ENCODE results near the gene HYAL2. TPM values are rescaled to one million over a fixed set of nuclear protein-coding genes. Genes with fewer than 3 reads are reported as not detected.
A peak's percentile ranks its signal among the peaks of the same experiment; 100 is the strongest.

The HYAL2 gene
- total RNA-seq, 1 experiment from 2014 or later, result 35.7 TPM

GRCh38 chr3:50356553-50356952 is 34.0 kb upstream of the HYAL2 start:
- Mint-ChIP-seq H3K4me1 (ENCODE audit: low read depth, unreplicated experiment) (peaks cover 10% of the 10 kb centered on the region), H3K27ac (ENCODE audit: unreplicated experiment) (no peak overlapping the region), H3K9me3 (ENCODE audit: low read depth, unreplicated experiment) (no peaks in the 10 kb centered on the region), H3K36me3 (ENCODE audit: insufficient read depth, unreplicated experiment) (peaks cover 29% of the 10 kb centered on the region), H3K4me3 (ENCODE audit: low read depth, unreplicated experiment) (peak overlapping the region; percentile 96), H3K27me3 (ENCODE audit: unreplicated experiment) (no peaks in the 10 kb centered on the region)
- CTCF ChIA-PET, result interaction anchor here (0.6 kb wide), 1 partner anchor 84 kb away, joined by 4 read pairs; no protein-coding TSS in a partner anchor
- DNase-seq, result no peak
- intact Hi-C loops (cut with micrococcal nuclease; ENCODE audit: unreplicated experiment), result no loop called here
- TF ChIP-seq, protein P1, sequence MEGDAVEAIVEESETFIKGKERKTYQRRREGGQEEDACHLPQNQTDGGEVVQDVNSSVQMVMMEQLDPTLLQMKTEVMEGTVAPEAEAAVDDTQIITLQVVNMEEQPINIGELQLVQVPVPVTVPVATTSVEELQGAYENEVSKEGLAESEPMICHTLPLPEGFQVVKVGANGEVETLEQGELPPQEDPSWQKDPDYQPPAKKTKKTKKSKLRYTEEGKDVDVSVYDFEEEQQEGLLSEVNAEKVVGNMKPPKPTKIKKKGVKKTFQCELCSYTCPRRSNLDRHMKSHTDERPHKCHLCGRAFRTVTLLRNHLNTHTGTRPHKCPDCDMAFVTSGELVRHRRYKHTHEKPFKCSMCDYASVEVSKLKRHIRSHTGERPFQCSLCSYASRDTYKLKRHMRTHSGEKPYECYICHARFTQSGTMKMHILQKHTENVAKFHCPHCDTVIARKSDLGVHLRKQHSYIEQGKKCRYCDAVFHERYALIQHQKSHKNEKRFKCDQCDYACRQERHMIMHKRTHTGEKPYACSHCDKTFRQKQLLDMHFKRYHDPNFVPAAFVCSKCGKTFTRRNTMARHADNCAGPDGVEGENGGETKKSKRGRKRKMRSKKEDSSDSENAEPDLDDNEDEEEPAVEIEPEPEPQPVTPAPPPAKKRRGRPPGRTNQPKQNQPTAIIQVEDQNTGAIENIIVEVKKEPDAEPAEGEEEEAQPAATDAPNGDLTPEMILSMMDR (IDR thresholded peaks at IDR 0.05; ENCODE audit: unreplicated experiment), result no peak
- no TSS peak for BruUV-seq (replicated peaks)

GRCh38 chr3:50355829-50356552 is 33.4 kb upstream of the HYAL2 start:
- intact Hi-C loops (cut with micrococcal nuclease; ENCODE audit: unreplicated experiment), result no loop called here
- TF ChIP-seq, protein P1 (IDR thresholded peaks at IDR 0.05; ENCODE audit: unreplicated experiment), result no peak
- no TSS peak for BruUV-seq (replicated peaks)
- H3K27me3 Mint-ChIP-seq (ENCODE audit: unreplicated experiment), result no peaks in the 10 kb centered on the region
- H3K4me3 Mint-ChIP-seq (ENCODE audit: low read depth, unreplicated experiment), result no peak overlapping the region
- H3K4me1 Mint-ChIP-seq (ENCODE audit: low read depth, unreplicated experiment), result peaks cover 10% of the 10 kb centered on the region
- no peak for DNase-seq
- no peak overlapping the region for H3K27ac Mint-ChIP-seq (ENCODE audit: unreplicated experiment)
- CTCF ChIA-PET, result interaction anchor here (0.6 kb wide), 2 partner anchors 25 to 83 kb away, joined by 4 read pairs; no protein-coding TSS in a partner anchor
- H3K9me3 Mint-ChIP-seq (ENCODE audit: low read depth, unreplicated experiment), result no peaks in the 10 kb centered on the region
- peaks cover 34% of the 10 kb centered on the region for H3K36me3 Mint-ChIP-seq (ENCODE audit: insufficient read depth, unreplicated experiment)

DNA sequence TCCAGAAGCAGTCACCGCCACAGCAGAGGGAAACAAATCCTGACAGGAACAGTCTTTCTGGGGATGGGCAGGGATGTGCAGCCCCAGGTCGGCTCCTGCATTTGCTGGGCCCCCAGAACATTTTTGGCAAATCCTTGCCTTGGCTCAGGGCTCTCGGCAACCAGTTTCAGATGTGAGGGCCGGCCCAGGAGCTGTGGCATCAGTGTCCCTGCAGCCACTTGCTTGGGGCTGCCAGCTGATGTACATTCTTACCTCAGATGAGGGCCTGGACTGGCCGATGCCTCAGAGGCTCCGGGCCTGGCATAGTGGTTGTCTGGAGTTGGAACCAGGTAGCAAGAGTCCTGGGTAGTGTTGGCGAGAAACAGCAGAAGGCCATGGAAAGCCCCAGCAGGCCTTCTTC is 32.3 kb upstream of the HYAL2 start:
- Mint-ChIP-seq H3K4me1 (ENCODE audit: low read depth, unreplicated experiment) (peaks cover 17% of the 10 kb centered on the region), H3K27me3 (ENCODE audit: unreplicated experiment) (no peaks in the 10 kb centered on the region), H3K4me3 (ENCODE audit: low read depth, unreplicated experiment) (no peak overlapping the region), H3K36me3 (ENCODE audit: insufficient read depth, unreplicated experiment) (peaks cover 43% of the 10 kb centered on the region), H3K27ac (ENCODE audit: unreplicated experiment) (no peak overlapping the region), H3K9me3 (ENCODE audit: low read depth, unreplicated experiment) (no peaks in the 10 kb centered on the region)
- intact Hi-C loops (cut with micrococcal nuclease; ENCODE audit: unreplicated experiment), result no loop called here
- CTCF ChIA-PET, result no interaction called here
- BruUV-seq (replicated peaks), result no TSS peak
- TF ChIP-seq, protein P1 (IDR thresholded peaks at IDR 0.05; ENCODE audit: unreplicated experiment), result no peak
- DNase-seq, result no peak

DNA sequence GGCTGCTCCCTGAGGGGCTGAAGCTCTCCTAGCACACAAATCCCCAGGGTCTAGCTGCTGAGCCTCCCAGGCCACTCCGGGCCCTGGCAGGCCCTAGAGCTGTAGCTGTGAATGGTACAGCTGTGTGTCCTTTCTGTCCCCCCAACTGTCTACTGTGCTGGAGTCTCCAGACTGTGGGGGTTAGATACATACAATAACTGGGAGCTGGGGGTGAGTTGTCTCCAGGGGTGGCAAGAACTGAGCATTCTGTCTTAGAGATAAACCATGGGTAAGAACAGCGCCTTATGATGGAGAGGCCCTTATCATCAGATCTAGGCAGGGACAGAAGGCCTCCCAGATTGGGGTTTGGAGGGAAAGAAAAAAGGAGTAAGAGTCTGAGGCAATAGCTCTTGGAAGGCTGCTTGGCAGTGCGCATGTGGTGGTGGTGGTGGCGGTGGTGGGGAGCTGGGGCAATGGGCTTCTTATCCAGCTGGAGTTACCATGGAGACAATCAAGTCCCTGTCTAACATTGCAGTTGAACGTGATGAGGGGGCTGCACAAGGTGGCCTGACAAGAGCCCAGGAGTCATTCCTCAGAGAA is 31.7 kb upstream of the HYAL2 start:
- H3K4me1 Mint-ChIP-seq (ENCODE audit: low read depth, unreplicated experiment), result peaks cover 19% of the 10 kb centered on the region
- TF ChIP-seq, protein P1 (IDR thresholded peaks at IDR 0.05; ENCODE audit: unreplicated experiment), result no peak
- DNase-seq, result no peak
- H3K4me3 Mint-ChIP-seq (ENCODE audit: low read depth, unreplicated experiment), result no peak overlapping the region
- H3K27ac Mint-ChIP-seq (ENCODE audit: unreplicated experiment), result no peak overlapping the region
- intact Hi-C loops (cut with micrococcal nuclease; ENCODE audit: unreplicated experiment), result no loop called here
- H3K36me3 Mint-ChIP-seq (ENCODE audit: insufficient read depth, unreplicated experiment), result peaks cover 39% of the 10 kb centered on the region
- CTCF ChIA-PET, result no interaction called here
- H3K27me3 Mint-ChIP-seq (ENCODE audit: unreplicated experiment), result no peaks in the 10 kb centered on the region
- BruUV-seq (replicated peaks), result no TSS peak
- no peaks in the 10 kb centered on the region for H3K9me3 Mint-ChIP-seq (ENCODE audit: low read depth, unreplicated experiment)

Measured in Calu3 (cell line).